ENCODE measurements around the gene SLC27A1. TPM values are rescaled to one million over a fixed set of nuclear protein-coding genes. Genes with fewer than 3 reads are reported as not detected.

Gene SLC27A1
- total and polyA plus RNA-seq, 2 experiments from 2014 or later = 8.6 to 8.7 TPM

GRCh38 chr19:17544418-17544817, 74.1 kb downstream of the SLC27A1 start:
- Histone ChIP-seq H3K4me3 (no peak overlapping the region), H3K79me2 (no peaks in the 10 kb centered on the region), H3K27ac (no peak overlapping the region), H3K4me1 (ENCODE audit: insufficient read depth) (peaks cover 1% of the 10 kb centered on the region), H3K9me3 (ENCODE audit: low read depth) (no peaks in the 10 kb centered on the region), H3K9me2 (replicated peaks; ENCODE audit: insufficient read depth) (no peaks in the 10 kb centered on the region), H2AFZ (no peak overlapping the region), H3K36me3 (replicated peaks; ENCODE audit: insufficient read depth, low read depth) (no peaks in the 10 kb centered on the region), H4K20me1 (ENCODE audit: insufficient read depth, poor library complexity, severe bottlenecking) (no peaks in the 10 kb centered on the region), H3K27me3 (no peaks in the 10 kb centered on the region), H3K4me2 (no peak overlapping the region)
- WGBS (ENCODE audit: low lambda C conversion rate, missing lambda C conversion rate) = 92% methylated on average over 4 of the region's 4 CpGs
- TF ChIP-seq, protein P1, sequence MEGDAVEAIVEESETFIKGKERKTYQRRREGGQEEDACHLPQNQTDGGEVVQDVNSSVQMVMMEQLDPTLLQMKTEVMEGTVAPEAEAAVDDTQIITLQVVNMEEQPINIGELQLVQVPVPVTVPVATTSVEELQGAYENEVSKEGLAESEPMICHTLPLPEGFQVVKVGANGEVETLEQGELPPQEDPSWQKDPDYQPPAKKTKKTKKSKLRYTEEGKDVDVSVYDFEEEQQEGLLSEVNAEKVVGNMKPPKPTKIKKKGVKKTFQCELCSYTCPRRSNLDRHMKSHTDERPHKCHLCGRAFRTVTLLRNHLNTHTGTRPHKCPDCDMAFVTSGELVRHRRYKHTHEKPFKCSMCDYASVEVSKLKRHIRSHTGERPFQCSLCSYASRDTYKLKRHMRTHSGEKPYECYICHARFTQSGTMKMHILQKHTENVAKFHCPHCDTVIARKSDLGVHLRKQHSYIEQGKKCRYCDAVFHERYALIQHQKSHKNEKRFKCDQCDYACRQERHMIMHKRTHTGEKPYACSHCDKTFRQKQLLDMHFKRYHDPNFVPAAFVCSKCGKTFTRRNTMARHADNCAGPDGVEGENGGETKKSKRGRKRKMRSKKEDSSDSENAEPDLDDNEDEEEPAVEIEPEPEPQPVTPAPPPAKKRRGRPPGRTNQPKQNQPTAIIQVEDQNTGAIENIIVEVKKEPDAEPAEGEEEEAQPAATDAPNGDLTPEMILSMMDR (IDR thresholded peaks at IDR 0.05; ENCODE audit: poor library complexity) = no peak
- TF ChIP-seq EZH2 (IDR thresholded peaks at IDR 0.05; ENCODE audit: borderline replicate concordance) = no peak
- TF ChIP-seq EZH2phosphoT487 (IDR thresholded peaks at IDR 0.05; ENCODE audit: low read depth, severe bottlenecking, unreplicated experiment) = no peak
- no peak for DNase-seq (ENCODE audit: low spot score)

DNA sequence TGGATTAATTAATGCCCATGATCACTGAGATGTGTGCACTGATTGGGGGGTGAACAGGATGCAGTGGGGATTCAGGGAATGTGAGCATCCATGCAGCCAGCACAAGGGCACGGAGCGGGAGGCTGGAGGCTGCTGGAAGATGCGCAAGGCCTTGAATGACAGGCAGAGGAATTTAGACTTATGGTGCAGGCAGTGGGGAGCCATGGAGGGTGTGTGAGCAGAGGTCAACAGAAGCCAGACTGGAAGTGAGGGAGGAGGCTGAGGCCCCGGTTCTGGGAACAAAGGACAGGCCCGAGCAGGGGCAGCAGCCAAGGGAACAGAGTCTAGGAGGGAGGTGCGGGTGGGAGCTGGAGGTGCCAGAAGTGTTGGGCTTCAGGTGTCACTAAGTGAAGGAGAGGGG, 77.8 kb downstream of the SLC27A1 start:
- Histone ChIP-seq H3K27ac (no peak overlapping the region), H3K4me3 (no peak overlapping the region), H3K36me3 (replicated peaks; ENCODE audit: insufficient read depth, low read depth) (no peaks in the 10 kb centered on the region), H3K79me2 (no peaks in the 10 kb centered on the region), H3K9me2 (replicated peaks; ENCODE audit: insufficient read depth) (no peaks in the 10 kb centered on the region), H3K4me2 (no peak overlapping the region), H2AFZ (no peak overlapping the region), H4K20me1 (ENCODE audit: insufficient read depth, poor library complexity, severe bottlenecking) (no peaks in the 10 kb centered on the region), H3K4me1 (ENCODE audit: insufficient read depth) (no peaks in the 10 kb centered on the region), H3K9me3 (ENCODE audit: low read depth) (no peaks in the 10 kb centered on the region), H3K27me3 (no peaks in the 10 kb centered on the region)
- DNase-seq (ENCODE audit: low spot score) = no peak
- WGBS (ENCODE audit: low lambda C conversion rate, missing lambda C conversion rate) = 91% methylated on average over 6 of the region's 6 CpGs
- TF ChIP-seq EZH2phosphoT487 (IDR thresholded peaks at IDR 0.05; ENCODE audit: low read depth, severe bottlenecking, unreplicated experiment) (no peak), EZH2 (IDR thresholded peaks at IDR 0.05; ENCODE audit: borderline replicate concordance) (no peak)
- TF ChIP-seq, protein P1 (IDR thresholded peaks at IDR 0.05; ENCODE audit: poor library complexity) = no peak

GRCh38 chr19:17549085-17549740, 78.9 kb downstream of the SLC27A1 start:
- TF ChIP-seq EZH2 (IDR thresholded peaks at IDR 0.05; ENCODE audit: borderline replicate concordance) = no peak
- TF ChIP-seq, protein P1 (IDR thresholded peaks at IDR 0.05; ENCODE audit: poor library complexity) = no peak
- TF ChIP-seq EZH2phosphoT487 (IDR thresholded peaks at IDR 0.05; ENCODE audit: low read depth, severe bottlenecking, unreplicated experiment) = no peak

More at GRCh38 chr19:17549085-17549740, 78.9 kb downstream of the SLC27A1 start:
- Histone ChIP-seq H2AFZ (no peak overlapping the region), H3K79me2 (no peaks in the 10 kb centered on the region), H3K27me3 (no peaks in the 10 kb centered on the region), H3K9me2 (replicated peaks; ENCODE audit: insufficient read depth) (no peaks in the 10 kb centered on the region), H3K4me3 (no peak overlapping the region), H3K9me3 (ENCODE audit: low read depth) (no peaks in the 10 kb centered on the region), H3K4me1 (ENCODE audit: insufficient read depth) (no peaks in the 10 kb centered on the region), H4K20me1 (ENCODE audit: insufficient read depth, poor library complexity, severe bottlenecking) (no peaks in the 10 kb centered on the region), H3K4me2 (no peak overlapping the region), H3K27ac (no peak overlapping the region), H3K36me3 (replicated peaks; ENCODE audit: insufficient read depth, low read depth) (no peaks in the 10 kb centered on the region)
- DNase-seq (ENCODE audit: low spot score) = no peak
- WGBS (ENCODE audit: low lambda C conversion rate, missing lambda C conversion rate) = 68% methylated on average over 5 of the region's 5 CpGs
